Cortex of kidney (tissue), 1 donor: ENCODE results near the gene ODAD2.

ENCODE experiments used
- DNase-seq: peaks from one replicate; lab custom pipeline; 2025; lab: John Stamatoyannopoulos, UW

ODAD2 gene

DNA sequence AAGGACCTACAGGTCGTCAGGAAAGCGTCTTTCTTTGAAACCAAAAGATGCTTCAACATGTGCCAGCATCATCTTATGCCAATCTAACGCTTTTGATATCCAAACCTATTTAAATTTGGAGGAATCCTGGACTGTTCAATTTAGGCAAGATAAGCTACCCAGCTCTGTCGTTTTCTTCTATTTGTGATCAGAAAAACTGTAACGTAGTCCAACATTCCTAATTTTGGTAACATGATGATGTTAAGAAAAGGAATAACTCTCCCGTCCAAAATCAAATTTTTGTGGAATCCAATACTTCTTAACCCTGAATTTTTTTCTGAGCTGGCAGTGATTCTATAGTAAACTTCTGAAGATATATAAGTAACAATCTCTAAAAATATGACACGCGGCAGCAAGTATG, 160.0 kb downstream of the ODAD2 start:
- DNase-seq = no peak

DNA sequence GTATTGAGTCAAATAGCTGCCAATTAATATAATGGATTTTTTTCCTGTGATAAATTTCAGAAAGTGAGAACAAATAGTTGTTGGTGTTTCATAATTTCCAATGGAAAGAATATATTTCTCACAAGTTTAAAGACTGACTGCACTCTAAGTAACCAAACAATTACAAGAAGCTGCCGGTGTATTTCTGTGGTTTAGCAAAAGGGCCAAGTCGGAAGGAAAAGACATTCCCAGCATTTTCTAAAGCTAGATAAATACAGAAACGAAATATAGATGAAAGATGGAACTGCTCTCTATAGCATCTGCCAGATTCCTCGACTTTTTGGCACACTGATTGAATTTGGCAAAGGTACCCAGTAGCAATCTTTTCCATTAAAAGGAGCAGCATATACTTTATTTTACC, 160.5 kb downstream of the ODAD2 start:
- DNase-seq = no peak

DNA sequence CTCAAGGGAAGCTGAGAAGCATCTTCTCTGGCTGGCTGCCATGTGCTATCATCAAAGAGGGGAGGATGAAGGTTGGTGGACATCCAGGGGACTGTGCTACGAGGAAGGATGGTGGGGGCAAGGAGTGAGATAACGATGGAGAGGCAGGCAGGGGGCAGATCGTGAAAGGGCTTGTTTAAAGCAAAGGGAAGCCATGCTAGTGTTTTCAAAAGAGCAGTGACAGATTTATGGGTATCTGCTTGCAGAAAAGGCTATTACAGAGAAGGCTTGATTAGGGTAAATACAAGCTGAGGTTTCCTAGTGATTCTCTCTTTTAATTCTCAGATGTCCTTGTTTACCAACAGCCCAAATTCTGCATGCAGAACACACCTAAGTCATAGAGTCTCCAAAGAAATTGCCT, 164.4 kb downstream of the ODAD2 start:
- DNase-seq = no peak

DNA sequence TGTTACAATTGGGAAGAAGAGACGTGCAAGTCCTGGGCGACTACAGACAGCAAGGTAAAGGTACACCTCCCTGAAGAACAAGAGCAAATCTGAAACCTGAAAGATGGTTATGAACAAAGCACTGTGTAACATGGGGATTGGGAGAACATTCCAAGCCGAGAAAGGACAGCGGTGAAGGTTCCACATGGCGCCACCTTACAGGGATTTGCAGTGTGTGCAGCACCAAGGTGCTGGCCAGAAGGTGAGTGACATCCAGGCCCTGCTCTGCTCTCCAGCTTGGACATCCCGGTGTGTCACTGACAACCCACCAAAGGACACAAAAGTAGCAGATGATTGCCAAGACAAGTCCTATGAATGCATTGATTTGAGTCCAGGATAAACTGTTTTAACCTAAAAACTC, 165.1 kb downstream of the ODAD2 start:
- no peak for DNase-seq

DNA sequence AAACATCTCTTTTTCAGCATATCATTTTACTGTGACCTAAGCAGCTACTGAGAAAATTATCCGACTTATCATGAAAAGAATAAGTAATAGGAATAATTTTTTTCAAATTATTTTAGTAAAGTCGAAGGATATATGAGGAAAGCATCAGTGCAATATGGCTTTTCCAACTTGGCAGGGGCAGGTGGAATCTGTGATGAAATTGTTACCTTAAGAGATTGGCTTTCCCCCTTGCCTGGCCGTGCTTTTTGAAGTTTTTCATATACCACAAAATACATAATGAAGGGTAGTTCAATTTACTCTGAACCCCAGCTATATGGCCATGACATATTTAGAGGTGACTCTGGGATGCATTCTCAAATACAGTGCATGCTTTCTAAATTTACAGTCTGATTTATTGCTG, 166.1 kb downstream of the ODAD2 start:
- no peak for DNase-seq

DNA sequence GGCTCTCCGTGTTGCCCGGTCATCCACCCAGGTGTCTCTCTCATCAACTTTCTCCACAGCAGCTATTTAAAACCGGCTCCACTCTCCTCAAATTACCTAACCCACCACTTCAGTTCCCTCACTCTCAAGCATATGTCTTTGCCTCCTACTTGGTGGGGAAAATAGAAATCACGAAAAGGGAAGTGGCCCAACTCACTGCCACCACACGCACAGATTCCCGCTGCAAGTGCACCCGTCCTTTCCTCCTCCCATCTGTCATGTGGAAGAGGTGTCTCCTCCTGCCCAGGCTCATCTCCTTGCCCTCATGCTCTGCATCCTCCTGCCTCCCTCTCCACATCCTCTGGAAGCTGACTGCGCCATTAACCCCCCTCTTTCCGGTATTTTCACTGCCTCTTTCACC, 172.5 kb downstream of the ODAD2 start:
- DNase-seq = no peak

DNA sequence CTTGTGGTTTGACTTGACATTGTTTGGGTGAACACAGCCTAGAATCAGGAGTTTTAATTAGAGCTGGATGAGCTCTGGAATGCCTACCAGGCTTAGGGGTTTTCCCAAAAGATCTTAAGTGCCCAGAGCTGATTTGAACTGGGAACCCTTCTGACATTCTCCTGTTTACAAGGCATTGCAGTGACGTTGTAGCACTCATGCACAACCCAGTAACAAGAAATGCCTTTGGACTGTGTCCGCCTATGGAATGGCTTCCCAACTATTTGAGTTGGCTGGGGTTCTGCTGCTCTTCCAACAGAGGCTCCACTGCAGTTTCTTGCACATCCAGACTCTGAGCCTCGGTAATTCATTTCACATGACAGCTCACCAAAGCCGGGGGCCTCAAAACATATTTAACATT, 176.6 kb downstream of the ODAD2 start:
- DNase-seq = no peak

DNA sequence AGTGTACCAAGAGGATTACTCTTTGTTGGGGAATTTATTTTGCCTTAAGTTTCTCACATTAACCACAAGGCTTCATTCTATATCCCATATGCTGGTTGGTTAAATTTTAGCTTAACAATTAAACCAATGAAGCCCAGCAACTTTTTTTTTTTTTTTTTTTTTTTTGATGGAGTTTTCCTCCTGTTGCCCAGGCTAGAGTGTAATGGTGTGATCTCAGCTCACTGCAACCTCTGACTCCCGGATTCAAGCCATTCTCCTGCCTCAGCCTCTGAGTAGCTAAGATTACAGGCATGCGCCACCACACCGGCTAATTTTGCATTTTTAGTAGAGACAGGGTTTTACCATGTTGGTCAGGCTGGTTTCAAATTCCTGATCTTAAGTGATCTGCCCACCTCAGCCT, 178.2 kb downstream of the ODAD2 start:
- no peak for DNase-seq

DNA sequence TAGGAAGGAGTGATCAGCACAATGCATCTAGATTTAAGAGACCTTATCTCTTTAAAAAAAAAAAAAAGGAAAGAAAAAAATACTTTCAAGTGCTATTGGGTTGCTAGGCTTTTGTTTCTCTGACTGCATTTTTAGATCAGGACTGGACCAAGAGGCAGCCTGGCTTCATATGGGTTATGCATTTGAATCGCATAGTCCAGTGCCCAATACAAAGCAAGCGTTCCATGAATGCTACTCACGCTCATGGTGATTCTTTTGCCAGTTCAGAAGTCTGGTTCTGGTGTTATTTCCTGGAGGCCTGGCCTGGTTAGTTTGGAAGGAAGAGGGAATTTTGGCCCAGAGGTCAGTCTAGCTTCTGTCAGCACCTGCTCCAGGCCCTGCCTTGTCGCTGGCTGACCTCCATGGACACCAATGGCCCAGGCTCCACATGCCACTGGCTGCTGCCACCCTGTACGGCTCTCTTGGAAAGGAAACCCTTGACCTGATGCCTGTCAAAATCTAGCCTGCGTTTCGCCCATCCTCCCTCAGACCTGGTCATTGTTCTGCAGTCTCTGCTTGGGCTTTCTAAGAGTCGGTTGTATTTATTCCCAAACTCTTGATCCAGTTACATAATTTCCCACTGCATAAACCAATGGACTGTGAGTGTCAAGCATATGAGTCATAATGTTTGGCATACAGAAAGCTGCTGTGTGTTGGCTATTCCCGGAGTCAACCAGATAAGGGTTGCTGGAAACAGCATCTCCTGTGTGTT, 178.9 kb downstream of the ODAD2 start:
- DNase-seq = no peak

DNA sequence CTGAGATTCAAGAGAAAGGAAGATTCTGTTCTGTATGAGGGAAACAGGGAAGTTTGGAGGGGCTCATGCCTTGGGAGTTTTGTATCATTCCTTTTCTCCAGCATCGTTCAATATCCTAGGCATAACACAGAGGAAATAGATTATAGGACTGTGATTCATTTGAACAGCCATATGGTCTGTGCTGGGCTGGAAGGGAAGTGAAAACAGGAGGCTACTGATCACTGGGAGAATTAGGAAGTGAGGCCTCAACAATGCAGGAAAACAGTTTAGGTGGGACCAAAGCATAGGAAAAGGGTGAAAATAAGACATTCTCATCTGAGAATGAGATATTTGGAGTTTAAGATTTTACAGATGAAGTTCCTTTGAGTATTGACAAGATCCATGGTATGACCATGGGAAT, 182.6 kb downstream of the ODAD2 start:
- DNase-seq = no peak

DNA sequence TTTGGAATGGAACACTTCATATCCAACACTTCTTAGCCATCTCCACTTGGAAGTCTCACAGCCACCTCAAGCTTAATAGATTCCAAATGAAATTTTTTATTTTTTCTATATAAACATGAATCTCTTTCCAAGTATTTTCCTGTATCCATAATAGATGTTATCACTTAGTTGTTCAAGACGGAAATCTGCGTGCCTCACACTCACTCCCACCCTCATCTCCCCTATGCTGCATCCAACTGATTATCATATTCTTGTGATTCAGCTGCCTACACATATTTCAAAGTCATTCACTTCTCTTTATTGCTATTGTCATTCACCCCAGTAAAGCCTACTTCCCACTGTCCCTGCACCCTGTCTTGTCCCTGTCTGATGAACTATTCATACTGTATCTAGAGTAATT, 183.0 kb downstream of the ODAD2 start:
- DNase-seq = no peak

DNA sequence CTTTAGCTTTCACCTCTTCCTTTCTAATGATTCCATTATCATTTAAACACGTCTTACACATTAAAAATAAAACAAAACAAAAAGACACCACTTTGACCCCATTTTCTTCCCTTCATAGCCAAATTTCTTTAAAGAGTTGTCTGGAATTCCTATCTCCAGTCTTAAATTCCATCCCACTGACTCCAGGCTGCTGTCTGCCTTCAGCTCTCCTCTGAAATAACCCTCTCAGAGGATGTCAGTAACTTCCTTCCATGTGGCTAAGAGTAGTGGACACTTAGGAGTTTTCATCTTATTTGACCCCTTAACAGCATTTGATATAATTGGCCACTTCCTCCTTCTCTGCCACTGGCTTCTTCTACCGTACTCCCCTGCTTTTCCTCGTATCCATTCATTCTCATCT, 183.6 kb downstream of the ODAD2 start:
- no peak for DNase-seq

DNA sequence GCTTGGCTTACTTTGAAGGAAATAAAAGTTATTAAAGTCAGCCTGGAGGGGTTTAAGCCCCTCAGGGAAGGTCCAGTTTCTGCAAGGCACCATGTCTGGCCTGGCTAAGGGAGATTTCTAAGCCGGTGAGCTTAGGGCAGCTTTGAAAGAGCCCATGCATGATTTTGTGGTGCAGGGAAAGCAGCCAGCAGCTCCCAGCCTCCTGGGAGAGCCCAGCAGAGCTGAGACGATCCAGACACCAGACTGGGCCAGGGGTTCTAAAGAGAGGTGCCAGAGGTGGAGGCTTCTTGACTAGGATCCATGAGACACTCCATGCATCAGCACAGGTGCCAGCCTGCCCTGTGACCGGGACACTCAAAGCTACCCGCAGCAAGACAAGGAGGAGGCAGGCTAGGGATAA, 193.7 kb downstream of the ODAD2 start:
- no peak for DNase-seq

DNA sequence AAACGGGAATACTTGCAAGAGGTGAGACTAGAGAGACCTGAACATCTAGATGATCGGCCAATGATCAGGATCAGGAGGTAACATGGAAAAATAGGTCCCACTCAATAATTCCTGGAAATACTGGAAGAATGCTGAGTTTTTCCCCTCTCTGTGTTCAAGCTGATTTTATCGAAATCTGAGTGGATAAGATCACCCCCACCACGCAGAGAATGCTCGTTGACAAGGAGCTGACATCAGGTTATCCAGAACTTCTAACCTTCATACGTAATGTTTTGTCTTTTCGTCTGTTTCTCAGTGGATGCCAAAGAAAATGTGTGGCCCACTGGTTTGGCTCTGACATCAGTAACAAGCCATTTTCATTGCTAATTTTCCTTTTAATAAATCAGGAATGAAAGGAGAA, 194.7 kb downstream of the ODAD2 start:
- no peak for DNase-seq

DNA sequence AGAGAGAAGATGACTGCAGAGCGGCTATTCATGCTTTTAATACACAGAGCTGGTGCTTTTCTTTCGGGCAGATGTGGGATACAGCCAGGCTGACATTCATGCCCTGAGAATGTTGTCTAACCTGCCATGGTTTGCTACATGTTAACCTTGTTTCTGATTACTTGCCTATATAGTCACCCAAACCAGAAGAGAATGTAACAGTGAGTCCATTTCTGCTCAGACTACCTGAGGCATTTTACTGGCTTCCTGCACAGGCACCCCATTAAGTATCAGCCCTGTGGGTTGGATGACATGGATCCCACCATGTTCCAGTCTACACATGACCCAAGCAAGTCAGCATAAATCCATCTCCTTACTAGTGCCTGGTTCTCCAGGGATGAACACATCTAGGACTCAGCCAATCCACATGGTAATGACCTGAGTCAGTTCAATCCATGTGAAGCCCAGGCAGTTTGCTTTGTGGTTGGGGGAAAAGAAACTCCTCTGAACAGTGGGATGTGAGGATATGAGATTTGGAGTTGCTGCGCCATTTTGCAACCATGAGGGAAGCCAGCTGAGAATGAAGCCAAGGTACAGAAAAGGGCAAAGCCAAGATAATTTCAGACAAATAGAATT, 197.6 kb downstream of the ODAD2 start:
- DNase-seq = no peak

DNA sequence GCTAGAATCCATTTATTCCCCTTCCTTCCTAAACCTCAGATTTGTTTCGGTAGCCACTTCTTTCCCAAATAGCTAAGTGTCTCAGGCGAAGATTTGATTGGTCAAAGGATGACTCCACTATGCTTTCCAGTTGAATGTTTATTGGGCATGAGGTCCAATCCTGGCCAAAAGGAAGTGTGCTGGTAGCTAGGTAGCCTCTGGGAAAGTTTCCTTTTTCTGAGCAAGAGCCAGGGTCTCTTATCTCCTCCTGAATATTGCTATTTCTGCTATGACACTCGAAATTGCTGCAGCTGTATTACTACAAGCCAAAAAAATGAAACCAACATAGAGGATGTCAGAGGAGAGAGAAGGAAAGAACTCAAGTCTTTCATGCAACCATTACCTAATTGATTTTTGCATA, 199.8 kb downstream of the ODAD2 start:
- no peak for DNase-seq

DNA sequence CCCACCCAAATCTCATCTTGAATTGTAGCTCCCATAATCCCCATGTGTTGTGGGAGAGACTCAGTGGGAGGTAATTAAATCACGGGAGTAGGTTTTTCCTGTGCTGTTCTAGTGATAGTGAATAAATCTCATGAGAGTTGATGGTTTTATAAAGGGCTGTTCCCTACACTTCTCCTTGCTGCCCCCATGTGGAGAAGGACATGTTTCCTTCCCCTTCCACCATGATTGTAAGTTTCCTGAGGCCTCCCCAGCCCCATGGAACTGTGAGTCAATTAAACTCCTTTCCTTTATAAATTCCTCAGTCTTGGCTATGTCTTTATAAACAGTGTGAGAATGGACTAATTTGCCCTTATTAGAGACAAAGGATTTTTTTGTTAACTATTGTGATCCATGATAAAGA, 204.7 kb downstream of the ODAD2 start:
- no peak for DNase-seq

DNA sequence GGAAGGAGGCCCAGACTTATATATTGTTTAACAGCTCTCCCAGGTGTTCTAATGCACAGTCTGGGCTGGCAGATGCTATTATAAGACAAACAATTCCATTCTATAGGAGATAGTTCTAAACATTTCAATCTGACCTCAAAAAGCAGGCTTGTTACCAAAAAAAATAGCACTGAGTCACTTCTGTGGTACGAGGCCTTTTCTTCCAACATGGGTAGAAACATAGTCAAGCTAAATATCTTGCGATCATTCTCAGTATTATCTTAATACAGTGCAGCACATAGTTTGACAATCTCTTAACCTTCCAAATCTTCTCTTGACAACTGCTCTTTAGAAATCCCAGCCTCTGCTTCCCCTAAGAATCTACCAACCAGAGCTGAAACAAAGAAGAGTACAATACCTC, 206.7 kb downstream of the ODAD2 start:
- DNase-seq = no peak

DNA sequence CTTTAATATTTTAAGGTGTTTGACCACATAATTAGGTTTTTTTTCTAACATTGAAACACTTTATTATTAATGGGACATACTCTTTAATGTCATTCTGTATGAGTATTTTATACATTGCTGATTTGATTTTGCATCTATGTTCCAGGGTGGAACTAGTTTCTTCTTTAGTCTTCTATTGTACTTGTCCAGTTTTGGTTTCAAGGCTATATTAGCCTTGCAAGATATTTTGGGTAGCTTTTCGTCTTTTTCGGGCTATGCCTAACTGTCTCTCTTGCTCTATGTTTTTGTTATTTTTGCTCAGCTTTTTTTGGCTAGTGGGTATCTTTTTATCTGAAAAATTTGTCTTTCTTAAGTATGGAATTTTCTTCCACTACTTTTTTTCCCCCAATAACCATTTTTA, 214.6 kb downstream of the ODAD2 start:
- DNase-seq = no peak

DNA sequence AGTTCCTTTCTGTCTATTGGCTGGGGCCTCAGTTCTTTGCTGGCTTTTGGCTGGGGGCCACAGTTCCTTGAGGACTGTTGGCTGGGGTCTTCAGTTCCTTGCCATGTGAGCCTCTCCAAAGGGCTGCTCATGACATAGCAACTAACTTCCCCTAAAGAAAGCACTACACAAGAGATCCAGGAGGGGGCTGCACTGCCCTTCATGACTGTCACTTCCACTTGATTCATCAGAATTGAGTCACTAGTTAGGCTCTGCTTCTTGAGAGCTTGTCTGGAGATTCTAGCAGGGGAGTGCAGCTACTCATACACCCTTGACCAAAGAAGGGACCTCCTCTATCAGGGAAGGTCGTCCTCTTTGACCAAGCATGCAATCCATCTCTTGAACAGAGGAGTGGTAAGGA, 215.2 kb downstream of the ODAD2 start:
- no peak for DNase-seq

DNA sequence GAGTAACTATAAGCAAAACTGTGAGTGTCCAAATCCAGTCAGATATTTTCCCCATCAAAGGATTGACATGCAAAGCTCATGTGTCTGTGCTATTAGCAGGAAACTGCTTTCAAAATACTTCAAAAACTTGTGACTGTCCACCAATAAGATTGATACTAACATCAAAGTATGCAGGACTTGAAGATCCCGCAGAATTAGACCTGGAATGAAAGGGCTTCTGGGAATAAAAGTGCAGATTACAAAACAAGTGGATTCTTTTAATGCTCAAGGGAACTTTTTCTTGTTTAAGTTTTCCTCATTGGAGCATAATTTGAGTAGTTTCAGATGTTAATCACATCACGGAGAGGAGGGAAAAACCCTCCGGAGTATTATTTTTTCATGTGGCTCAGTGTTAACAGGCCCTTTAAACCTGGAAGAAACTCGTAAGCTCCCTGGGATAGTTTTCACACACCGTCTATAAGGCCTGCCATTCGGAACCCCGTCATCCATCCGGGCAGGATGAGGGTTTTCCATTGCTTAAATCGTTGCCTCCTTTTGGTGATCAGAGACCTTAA, 219.3 kb downstream of the ODAD2 start:
- DNase-seq = no peak

DNA sequence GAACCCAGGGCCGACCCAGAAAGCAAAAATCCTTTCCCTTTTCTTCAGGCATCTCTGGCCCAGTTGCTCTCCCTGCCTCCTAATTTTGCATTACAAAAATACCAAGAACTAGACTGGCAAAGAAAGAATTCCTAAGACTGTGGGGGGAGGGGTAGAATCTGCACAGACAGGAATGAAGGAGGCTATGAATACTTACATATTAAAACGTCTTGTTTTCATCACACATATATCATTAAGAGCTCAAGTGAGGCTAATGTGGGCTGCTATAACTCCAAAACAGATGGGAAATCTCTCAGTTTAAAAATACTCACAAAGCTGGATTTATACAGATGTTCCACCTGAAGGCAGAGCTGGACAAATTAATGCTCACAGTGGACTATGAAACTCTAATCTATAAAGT, 224.0 kb downstream of the ODAD2 start:
- no peak for DNase-seq

DNA sequence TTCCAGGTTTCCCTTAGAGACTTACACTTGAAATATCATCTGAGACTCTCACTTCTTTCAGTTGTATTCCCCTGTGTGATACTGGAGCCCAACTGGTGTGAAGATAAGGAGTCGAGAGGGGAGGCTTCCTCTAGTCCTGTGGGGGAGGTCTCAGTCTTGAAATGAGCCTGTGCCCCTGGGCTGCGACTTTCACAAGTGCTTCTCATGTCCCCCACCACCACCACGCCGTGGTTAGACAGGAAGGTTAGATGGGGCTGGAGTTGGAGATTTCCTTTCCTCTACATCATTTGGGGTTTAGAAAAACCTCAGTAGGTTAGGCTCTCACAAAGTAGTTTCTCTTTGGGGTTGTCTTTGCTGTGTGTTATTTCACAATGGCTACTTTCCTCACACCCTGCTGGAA, 227.6 kb downstream of the ODAD2 start:
- DNase-seq = no peak

DNA sequence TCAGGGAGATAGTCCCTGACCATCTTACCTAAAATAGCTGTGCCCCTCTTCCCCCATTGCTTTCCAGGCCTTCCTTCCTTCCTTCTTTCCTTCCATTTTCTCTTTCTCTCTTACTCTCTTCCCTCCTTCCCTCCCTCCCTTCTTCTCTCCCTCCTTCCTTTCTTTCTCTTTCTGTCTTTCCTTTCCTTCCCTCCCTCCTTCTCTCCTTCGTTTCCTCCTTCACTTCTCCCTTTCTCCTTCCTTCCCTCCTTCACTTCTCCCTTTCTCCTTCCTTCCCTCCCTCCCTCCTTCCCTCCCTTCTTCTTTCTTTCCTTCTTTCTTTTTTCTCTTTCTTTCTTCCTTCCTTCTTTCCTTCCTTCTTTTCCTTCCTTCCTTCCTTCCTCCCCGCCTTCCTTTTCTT, 228.7 kb downstream of the ODAD2 start:
- DNase-seq = no peak
